Measurements from ENCODE around the gene NOCT. TPM values are rescaled to one million over a fixed set of nuclear protein-coding genes. Genes with fewer than 3 reads are reported as not detected.

NOCT gene
- total and polyA plus RNA-seq, 2 donors (not counting 3 experiments of a cell fraction or from before 2014, with no cell fraction given) = 7.6 to 20.1 TPM

GRCh38 chr4:139084804-139085093 lies 69.2 kb downstream of the NOCT start:
- H3K9me3 ChIP-seq (replicated peaks; ENCODE audit: control insufficient read depth, insufficient read depth, low read length) = no peaks in the 10 kb centered on the region
- FAIRE-seq (no peak), DNase-seq (ENCODE audit: low read depth, low spot score) (no peak)
- H4K20me1 ChIP-seq (replicated peaks; ENCODE audit: control insufficient read depth, extremely low read depth, insufficient read depth, low read length) = no peaks in the 10 kb centered on the region
- peak overlapping the region; percentile 65 to 100 (median 92) for H3K4me3 ChIP-seq (replicated peaks in 1 of 3; ENCODE audit: insufficient read depth in 1 of 3, low read depth in 1 of 3, low read length in 3 of 3)
- no peaks in the 10 kb centered on the region for H3K36me3 ChIP-seq (ENCODE audit: control insufficient read depth in 2 of 2, extremely low read depth in 1 of 2, insufficient read depth in 2 of 2, low read length in 2 of 2)
- H3K27me3 ChIP-seq (ENCODE audit: control insufficient read depth in 2 of 2, insufficient read depth in 2 of 2, low read length in 2 of 2) = no peaks in the 10 kb centered on the region
- H3K4me1 ChIP-seq (ENCODE audit: control insufficient read depth, extremely low read depth, insufficient read depth, low read length) = peaks cover 19% of the 10 kb centered on the region
- peak overlapping the region; percentile 45 for H2AFZ ChIP-seq (ENCODE audit: low read depth, low read length)
- ChIA-PET POLR2A (interaction anchor here (1.1 kb wide), 1 partner anchor 93 kb away, joined by 3 read pairs; the partner anchor contains the start of gene ELF2), CTCF (interaction anchor here (0.9 to 5.7 kb wide), 2 partner anchors 55 to 217 kb away, joined by 3 to 66 read pairs; partner anchors contain the start of gene NAA15)
- intact Hi-C loops (cut with micrococcal nuclease) (loop anchor here (1.0 kb wide), 1 partner anchor 54 kb away; no protein-coding TSS in a partner anchor), dilution Hi-C loops (cut with MboI; ENCODE audit: extremely low pct_ligation_motif_present, low sequenced_read_pairs) (no loop called here)
- H3K79me2 ChIP-seq (ENCODE audit: control insufficient read depth, insufficient read depth, low read length) = peaks cover 37% of the 10 kb centered on the region
- peak overlapping the region; percentile 54 for H3K27ac ChIP-seq (ENCODE audit: insufficient read depth, low read depth, low read length)
- TF ChIP-seq MAX (IDR thresholded peaks at IDR 0.05; ENCODE audit: insufficient read depth, insufficient read length) = no peak
- TF ChIP-seq JUN (IDR thresholded peaks at IDR 0.05; ENCODE audit: borderline replicate concordance, insufficient read depth, insufficient read length, low read depth) = no peak
- no peak for TF ChIP-seq POLR2A (IDR thresholded peaks at IDR 0.05; ENCODE audit: low read depth, low read length)
- TF ChIP-seq CTCF (IDR thresholded peaks at IDR 0.05; ENCODE audit: extremely low read depth in 1 of 2, insufficient read depth in 1 of 2, low read depth in 1 of 2, low read length in 2 of 2) = no peak
- TF ChIP-seq MYC (IDR thresholded peaks at IDR 0.05; ENCODE audit: low read depth, low read length) = no peak
- TF ChIP-seq POLR2AphosphoS5 (IDR thresholded peaks at IDR 0.05; ENCODE audit: insufficient read depth, low read depth, low read length) = no peak
- no peak for TF ChIP-seq EZH2 (IDR thresholded peaks at IDR 0.05; ENCODE audit: borderline replicate concordance, low read depth, low read length, severe bottlenecking)
- no peak for TF ChIP-seq GATA2 (IDR thresholded peaks at IDR 0.05; ENCODE audit: insufficient read depth, insufficient read length, low read depth, low read length)
- TF ChIP-seq FOS (IDR thresholded peaks at IDR 0.05; ENCODE audit: borderline replicate concordance, insufficient read depth, low read length) = no peak
- H3K4me2 ChIP-seq (ENCODE audit: insufficient read depth, low read length) = peak overlapping the region; percentile 100
- H3K9ac ChIP-seq (replicated peaks; ENCODE audit: extremely low read depth, insufficient read depth, low read length) = peak overlapping the region; percentile 67
- H3K9me1 ChIP-seq (replicated peaks; ENCODE audit: control insufficient read depth, extremely low read depth, insufficient read depth, low read length) = no peaks in the 10 kb centered on the region
- no TSS peak for BruUV-seq (replicated peaks)

All from endothelial cell of umbilical vein (primary cell).